NCI-H128 (cell line): Measurements from ENCODE around the gene RNF39.

Source experiments
- DNase-seq: peaks from one replicate; lab custom pipeline; 2025; ENCODE audit not compliant: unreplicated experiment; lab: John Stamatoyannopoulos, UW

RNF39 gene

DNA sequence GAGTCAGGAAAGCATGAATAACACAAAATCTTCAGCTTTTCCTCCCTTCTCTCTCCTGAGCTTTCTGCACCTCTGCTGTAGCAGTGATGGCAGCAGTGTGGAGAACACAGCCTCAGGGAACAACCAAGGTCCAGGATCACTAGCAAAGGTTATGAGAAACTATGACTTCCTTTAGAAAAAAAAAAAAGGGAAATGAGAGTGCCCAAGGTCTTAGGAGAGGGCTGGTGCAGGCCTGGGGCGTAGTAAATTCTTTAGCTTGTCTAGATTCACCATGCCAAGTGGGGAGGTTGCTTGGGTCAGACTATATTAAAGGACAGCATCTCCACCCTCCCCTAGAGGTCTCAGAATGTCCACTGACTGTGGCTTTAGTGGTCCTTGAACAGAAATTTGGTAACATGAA, 54.9 kb downstream of the RNF39 start:
- DNase-seq = no peak
